Measurements from ENCODE around the gene PXN.
"Not testable (repeated sequence)": the region's sequence is repeated elsewhere in the genome, so short reads cannot be mapped to it uniquely, and the experiment has no call there.

The PXN gene

DNA sequence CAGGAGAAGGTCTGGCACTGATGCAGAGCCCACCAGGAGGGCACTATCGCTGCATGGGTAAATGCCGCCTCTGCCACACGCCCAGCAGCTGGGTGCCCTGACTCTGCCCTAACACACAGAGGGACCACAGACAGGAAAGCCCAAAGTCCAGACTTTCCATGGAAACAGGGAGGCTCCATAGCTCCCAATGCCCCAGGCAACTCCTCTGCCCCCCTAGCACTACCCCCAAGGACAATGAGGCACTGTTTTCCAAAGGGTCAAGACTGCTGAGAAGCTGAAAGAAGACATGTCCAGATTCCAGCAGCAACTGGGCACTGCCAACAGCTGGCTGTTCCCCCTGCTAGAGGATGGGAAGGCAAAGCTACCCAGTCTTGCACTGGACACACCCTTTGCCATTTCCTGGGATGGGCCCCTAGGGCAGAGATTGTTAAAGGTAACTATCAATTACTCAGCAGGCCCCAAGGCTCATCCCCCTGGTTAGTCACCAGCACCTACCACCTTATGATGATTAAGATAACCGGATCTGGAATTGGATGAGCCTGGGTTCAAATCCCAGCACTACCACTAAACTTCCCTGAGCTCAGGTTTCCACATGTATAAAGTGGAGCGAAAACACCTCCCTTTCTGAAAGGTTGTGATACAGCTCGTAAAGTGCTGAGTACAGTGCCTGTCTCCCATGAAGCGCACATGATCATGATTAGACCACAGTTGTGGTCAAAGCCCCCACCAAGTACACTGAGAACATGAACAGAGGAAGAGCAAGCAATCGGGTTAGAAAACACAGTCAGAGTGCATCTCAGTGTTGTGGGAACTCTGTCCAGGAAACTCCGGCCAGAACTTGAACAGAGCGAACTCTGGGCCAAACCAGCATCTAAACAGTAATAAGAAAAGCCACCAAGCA is 3.3 kb downstream of the PXN start:
- ATAC-seq, result peak; percentile 23 to 31

DNA sequence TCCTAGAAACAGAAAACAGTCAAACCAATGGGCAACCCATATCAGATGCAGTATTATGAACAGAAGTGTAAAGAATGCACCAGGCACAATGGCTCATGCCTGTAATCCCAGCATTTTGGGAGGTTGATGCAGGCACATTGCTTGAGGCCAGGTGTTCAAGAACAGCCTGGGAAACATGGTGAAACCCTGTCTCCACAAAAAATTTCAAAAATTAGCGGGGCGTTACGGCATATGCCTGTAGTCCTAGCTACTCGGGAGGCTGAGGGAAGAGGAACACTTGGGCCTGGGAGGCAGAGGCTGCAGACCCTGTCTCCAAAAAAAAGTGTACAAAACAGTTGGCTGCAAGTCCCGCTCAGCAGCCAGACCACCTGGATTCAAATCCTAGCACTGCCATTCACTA is 4.9 kb downstream of the PXN start:
- no peak for ATAC-seq

DNA sequence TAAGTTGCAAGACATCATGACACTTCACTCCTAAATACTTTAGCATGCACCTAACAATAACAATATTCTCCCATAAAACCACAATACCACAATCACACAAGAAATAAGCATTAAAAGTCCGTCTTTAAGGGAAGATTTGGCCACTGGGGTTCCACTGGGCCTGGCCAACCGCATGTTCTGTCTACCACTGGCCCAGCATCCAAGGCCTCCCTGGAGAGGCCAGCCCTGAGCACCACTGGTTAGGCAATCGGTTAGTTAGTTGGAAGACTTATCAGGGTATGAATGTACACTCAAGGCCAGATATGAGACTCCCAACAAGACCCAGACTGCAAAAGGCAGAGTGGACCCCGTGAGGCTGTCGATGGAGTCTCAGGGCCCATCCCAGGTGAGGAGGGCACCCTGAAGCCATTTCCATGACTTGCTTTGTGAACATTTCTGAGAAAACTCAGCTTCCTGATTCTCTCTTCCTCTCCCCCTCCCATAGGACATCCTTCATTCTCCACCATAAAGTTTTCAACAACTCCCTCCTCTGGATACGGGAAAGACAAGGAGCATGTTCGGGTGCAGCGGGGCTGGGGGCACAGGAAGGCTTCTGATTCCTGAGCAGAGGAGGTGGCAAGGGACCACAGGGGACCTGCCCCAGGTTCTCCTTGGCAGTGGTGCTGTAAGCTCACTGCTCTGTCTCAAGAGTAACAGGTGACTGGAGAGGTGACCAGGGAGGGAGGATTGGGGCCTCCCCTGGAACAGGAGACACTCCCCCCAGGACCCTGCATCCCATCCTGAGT is 5.9 kb downstream of the PXN start:
- no peak for ATAC-seq

DNA sequence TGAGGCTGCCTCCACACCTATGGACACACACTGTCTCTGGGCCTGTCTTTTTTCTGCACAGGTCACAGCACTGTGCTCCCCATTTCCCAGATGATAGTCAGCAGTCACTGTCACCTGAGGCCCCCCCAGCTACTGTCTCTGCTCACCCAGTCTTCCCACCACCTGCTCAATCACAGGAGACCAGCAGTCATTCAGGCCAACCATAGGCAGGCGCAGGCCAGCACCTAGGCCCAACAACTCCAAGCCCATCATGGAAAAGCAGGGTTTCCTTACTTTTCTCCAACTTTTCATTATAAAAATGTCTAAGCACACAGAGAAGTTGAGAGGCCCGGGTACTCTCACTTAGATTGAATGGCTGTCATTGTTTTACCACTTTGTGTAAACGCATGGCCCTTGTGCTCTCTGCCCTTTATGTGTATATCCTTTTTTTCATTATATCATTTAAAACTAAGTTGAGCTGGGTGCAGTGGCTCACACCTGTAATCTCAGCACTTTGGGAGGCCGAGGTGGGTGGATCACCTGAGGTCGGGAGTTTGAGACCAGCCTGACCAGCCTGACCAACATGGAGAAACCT is 7.1 kb downstream of the PXN start:
- no peak for ATAC-seq

DNA sequence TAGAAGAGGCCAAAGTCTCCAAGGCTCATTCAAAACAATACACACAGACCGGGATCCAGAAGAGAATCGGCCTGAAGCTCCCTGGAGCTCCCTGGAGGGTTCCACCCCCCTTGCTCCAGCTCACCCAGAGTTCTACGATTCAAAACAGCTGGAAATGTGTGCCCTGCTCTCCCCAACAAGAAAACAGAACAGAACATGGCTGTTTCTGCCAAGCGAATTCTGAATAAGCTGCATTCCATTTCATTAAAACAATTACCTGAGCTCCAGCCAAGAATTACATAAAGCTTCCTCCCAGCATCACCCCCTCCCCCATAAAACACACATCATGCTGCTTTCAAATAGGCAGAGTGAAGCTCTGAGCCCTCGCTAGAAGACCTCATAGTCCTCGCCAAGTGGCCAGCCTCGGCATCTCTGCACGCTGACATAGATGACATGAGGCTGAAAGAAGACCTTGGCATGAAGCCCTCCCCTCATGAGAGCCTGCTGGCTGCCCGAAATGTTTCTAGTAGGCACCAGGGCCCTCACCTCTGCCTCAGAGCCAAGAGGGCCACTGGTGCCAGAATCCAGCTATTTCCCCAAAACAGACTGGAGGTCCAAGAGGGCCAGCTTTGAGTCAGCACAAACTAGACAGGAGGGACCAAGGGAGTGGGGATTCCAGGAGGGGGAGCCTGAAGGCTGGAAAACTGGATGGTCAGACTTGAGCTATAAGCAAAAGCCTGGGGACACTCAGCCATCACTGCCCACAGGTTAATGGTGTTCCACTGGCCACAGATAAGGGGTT is 8.3 kb downstream of the PXN start:
- ATAC-seq, result no peak

DNA sequence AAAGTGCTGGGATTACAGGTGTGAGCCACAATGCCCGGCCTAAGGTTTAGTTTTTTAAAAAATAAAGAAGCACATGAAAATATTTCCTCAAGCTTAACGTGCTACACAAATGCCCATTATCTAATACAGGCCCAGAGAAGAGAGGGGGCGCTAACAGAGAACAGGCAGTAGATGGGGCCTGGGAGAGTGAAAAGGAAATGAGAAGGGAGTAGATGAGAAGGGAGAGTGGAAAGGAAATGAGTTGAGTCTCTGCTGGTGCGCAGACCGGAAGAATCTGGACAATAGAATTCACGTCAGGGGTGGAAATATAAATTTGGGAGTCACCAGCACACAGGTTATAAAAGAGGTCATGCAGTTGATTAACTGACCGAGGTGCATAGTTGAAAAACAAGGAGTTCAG is 10.7 kb downstream of the PXN start:
- no peak for ATAC-seq

DNA sequence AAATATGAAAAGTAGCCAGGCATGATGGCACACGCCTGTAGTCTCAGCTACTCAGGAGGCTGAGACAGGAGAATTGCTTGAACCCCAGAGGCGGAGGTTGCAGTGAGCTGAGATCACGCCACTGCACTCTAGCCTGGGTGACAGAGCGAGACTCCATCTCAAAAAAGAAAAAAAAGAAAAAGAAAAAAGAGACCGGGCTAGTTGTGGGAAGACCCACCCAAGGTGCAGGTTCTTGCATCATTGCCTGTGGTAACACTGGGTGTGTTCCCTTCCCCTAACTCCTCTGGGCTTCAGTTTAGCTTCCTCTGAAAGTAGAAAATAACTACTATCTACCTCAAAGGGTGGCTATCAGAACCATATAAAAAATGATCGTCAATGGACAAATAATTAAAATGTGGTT is 12.2 kb downstream of the PXN start:
- not testable (repeated sequence) for ATAC-seq

DNA sequence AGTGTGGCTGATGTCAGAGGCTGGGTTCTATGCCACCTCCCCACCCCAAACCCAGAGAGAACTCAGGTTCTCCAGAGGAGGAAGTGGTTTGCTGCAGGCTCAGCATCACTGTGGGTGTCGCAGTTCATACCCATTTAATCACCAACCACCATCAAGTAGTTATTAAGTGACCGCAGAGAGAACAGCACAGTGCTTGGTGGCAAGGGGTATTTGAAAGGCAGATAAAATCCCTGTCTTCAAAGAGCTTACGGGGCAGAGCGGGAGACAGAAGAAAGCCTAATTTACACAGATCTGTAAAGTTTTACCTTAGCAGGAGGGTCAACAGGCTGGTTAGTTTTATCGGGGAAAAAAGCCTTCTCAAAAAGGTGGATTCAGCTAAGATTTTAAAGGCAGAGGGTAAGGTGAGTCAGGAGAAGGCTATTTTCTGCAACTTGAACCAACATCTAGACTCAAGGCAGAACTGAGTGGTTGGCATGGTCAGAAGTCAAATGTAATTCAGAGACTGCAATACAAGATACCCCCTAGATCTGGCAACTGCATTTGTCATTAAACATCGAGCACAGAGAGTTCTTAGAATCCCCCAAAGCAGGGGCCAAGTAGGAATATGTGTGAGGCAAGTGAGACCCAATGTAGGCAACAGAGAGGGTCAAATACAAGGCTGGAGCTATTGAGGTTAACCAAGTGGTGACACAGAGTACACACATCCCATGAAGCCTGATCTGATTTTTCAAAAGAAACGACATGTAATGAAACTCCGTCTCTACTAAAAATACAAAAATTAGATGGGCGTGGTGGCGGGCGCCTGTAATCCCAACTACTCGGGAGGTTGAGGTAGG is 13.2 kb downstream of the PXN start:
- ATAC-seq, result peak; percentile 94 to 96

DNA sequence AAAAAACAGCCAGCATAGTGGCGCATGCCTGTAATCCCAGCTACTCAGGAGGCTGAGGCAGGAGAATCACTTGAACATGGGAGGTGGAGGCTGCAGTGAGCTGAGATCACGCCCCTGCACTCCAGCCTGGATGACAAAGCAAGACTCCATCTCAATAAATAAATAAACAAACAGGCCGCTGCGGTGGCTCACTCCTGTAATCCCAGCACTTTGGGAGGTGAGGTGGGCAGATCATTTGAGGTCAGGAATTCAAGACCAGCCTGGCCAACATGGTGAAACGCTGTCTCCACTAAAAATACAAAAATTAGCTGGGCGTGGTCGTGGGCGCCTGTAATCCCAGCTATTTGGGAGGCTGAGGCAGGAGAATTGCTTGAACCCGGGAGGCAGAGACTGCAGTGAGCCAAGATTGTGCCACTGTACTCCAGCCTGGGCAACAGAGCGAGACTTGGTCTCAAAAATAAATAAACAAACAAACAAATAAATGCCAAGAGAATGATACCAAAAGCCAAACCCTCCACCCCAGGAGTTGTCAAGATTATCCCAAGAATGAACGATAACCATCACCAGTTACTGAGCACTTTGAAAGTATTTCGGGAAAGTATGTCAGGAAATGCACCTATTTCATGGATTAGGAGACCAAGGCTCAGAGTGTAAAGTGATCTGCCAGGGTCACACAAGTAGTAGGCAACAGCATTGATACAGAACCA is 14.0 kb downstream of the PXN start:
- not testable (repeated sequence) for ATAC-seq

DNA sequence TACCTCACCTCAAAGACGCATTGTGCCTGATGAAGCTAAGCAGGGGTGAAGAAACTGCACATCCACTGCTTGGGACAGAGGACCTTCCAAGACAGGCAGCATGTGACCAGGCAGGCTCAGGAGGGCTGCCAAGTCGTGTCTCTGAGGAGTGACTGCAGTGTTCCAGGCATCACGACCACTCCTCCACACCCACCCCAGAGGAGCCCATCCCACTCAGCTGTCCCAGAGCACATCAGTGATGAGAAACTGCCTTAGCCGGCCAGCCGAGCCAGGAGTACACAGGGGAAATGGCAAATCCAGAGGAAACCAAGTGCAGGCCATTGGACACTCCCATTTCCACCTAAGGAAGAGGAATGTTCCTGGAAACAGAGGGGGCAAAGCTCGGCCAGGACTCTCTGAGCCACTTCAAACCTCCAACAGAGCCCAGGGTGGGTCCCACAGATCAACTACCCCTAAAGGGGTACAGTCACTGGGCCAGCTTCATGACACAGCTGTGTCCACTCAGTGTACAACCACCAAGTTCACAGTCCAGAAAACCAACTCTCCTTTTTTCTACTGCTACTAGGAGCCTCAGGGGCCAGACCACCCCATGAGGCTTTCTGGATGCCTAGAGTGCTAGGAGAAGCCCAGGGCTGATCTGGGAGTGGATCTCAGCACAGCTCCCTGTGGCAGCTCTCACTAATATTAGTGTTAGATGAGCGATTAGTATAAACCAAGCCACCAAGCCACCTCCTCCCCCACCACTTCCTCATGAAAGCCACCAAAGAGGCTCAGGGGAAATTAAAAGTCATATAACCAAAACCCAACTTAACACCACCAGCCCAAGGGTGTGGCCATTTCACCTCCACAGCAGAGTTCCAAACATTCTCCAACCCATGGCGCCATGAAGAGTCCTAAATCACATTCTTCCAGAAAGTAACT is 15.4 kb downstream of the PXN start:
- ATAC-seq, result peak; percentile 5 to 25

DNA sequence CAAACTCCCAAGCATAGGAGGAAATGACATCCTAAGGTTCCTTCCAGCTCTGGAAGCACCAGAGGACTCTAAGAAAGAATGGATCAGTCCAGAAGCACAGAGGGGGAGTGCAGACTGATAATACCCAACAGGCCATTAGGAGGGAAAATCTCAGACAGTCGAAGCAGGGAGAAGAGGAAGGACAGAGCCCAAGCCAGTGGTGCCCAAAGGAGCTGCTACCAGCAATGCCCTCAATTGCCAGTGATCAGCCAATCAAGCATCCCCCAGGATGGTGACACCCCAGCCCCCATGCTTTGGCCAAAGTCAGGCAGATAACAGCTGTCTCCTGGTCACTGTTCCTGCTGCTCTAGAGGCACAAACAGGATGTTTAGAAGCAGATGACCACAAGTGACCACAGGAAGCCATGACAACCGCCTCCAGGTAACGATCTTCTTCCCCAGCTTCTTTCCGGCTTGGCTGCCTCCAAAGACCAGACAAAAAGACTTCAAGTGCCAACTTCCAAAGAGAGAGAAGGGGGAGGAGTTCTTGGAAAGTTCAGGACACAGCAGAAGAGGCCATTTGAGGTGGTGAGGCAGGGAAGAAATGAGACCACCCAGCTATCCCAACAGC is 16.2 kb downstream of the PXN start:
- no peak for ATAC-seq

DNA sequence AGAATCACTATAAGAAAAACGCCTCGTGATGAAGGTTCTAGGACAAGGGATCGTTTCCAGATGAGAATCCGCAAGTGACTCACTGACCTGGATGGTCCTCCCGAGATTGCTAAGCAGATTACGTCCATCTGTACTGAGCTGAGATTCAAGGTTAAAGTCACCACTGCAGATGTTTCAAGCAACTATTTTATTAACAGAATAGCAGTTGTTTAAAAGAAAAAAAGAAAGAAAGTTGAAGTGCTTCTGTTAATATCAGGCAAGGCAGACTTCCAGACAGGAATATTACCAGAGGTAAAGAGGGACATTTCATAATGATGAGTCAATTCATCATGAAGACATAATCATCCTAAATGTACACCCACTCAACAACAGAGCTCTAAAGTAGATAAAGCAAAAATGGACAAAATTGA is 17.9 kb downstream of the PXN start:
- ATAC-seq, result no peak

DNA sequence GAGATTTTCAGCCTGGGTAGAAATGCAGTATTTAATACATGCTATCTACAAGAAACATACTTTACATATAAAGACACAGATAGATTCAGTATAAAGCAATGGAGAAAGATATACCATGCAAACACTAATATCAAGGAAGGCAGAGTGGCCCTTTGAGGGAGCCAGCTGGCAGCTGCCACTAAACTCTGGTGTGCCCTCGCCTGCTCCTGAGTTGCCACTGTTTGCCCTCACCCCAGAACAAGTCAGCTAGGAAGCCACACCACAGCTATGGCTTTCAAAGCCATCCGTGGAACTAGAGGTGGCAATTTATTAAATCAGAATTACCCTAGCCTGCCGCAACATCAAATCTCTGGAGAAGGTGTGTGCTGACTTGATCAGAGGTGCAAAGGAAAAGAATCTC is 18.3 kb downstream of the PXN start:
- ATAC-seq, result no peak

DNA sequence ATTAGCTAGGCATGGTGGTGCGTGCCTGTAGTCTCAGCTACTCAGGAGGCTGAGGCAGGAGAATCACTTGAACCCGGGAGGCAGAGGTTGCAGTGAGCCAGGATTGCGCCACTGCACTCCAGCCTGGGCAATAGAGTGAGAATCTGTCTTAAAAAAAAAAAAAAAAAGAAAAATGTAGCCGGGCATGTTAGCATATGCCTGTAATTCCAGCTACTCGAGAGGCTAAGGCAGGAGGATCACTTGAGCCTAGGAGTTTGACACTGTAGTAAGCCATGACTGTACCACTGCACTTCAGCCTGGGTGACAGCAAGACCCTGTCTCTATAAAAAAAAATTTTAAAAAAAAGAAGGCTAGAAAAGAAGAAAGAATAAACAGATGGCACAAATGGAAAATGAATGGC is 18.8 kb downstream of the PXN start:
- not testable (repeated sequence) for ATAC-seq

DNA sequence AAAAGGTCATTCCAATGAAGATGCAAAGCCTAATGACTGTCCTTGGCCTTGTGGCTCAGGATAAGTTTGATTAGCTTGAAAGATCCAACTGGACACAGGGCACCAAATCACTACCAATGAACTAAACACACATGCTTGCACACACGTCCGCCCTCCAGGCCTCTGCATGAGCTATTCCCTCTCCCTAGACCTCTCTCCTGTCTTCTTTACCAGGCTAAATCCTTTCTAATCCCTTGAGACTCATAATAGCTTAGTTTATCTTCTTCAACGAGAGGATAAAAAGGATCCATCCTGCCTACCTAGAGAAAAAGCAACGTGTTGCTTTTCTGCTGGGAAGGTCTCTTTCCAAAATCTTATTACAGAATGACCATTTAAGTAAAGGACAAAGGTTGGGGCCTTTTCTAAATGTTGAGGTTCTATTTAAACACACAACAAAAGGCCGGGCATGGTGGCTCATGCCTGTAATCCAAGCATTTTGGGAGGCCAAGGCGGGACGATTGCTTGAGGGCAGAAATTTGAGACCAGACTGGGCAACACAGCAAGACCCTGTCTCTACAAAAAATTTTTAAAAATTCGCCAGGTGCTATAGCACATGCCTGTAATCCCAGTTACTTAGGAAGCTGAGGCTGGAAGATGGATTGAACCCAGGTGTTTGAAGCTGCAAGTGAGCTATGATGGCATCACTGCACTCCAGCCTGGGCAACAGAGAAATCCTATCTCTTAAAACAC is 22.4 kb downstream of the PXN start:
- ATAC-seq, result no peak

DNA sequence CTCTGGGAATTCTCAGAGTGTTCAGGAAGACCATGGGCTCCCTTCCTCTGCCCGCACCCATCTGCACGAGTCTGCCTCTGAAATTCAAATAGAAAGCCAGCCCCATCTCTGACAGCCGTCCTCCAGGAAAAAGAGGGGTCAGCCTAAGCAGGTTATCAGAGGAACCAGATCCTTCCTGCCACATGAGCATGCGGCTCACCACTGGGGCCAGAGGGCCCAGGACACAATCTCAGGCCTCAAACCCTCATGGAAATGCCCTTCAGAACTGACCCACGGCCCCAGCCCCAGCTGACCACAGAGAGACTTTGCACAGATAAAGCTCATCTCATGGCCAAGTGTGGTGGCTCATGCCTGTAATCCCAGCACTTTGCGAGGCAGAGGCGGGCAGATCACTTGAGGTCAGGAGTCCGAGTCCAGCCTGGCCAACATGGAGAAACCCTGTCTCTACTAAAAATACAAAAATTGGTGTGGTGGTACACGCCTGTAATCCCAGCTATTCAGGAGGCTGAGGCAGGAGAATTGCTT is 23.2 kb downstream of the PXN start:
- no peak for ATAC-seq

DNA sequence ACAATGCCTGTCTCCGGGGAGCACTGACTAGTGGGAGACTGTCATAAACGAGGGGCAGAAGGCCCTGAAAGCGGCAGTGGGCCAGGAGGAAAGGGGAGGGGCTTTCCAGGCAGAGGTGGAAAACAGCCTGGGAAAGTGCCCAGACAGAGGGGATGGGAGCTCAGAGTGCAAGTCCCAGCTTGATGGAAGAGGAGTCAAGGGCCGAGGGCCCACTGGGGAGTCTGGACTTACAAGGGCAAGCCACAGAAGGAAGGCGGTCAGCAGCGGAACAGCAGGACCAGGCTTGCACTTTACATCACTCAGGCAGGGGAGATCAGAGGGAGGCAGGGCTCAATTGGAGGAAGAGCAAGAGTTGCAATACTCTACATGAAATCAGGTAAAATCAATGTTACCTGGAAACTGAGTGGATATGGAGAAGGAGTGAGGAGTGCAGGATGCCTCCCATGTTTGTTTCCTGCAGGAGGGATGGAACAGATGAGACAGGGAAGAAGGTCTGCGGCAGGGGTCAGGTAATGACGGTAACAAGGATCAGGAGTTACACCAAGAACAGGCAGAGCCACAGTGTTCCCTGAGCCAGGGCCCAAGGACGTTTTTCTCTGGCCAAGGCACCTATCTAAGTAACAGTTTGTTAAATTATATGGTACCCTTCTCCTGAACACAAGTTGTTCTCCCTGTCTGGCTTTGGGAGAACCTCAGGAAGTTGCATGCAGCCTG is 23.8 kb downstream of the PXN start:
- ATAC-seq, result no peak

DNA sequence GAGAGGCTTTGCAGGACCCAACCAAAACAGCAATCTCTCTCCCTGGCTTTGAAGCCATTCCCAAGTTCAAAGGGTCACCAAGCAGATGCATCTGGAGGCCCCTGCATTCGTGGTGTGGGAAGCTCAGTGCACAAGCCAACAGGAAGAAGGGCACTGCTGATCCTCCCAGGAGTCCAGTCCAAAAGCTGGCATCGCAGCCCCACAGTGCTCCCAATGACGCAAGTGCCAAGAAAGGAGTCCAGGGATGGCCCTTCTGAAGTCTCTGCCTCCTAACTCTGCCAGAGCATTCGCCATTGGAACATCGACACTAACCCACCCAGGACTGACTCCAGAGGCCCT is 25.1 kb downstream of the PXN start:
- no peak for ATAC-seq
